Natural killer cell (primary cell): ENCODE measurements around the gene CCL8. TPM values are rescaled to one million over a fixed set of nuclear protein-coding genes. Genes with fewer than 3 reads are reported as not detected.

ENCODE experiments used
- ATAC-seq, 3 donors: fragments of 150-1000 bp in 2 of 3; fragments of 200-7000 bp in 1 of 3; cut with Tn5 transposase; 1 replicate in 1 of 3; 2 replicates in 2 of 3; pipeline ENCODE4 v1.10.0; 2021; ENCODE audit warnings: mild to moderate bottlenecking in 2 of 3, moderate library complexity in 2 of 3
- DNase-seq, 2 donors: peaks; one replicate each; pipeline versions ENCODE4 v3.0.0 to v3.0.0-alpha.2; 2013 to 2021; ENCODE audit warnings: mixed read lengths in 1 of 2
- H3K27ac ChIP-seq: one replicate; pipeline ENCODE4 v1.5.1; 2013; ENCODE audit warnings: mild to moderate bottlenecking, low read length
- H3K27me3 ChIP-seq: one replicate; pipeline ENCODE4 v1.6.1; 2013; ENCODE audit warnings: low read length; ENCODE audit not compliant: control insufficient read depth, insufficient read depth
- H3K36me3 ChIP-seq: one replicate; pipeline ENCODE4 v1.6.1; 2013; ENCODE audit warnings: low read length; ENCODE audit not compliant: control insufficient read depth, insufficient read depth
- H3K4me1 ChIP-seq: one replicate; pipeline ENCODE4 v1.6.1; 2013; ENCODE audit warnings: low read length; ENCODE audit not compliant: control insufficient read depth, insufficient read depth
- H3K4me3 ChIP-seq: one replicate; pipeline ENCODE4 v1.5.1; 2013; ENCODE audit warnings: low read length
- H3K9me3 ChIP-seq: one replicate; pipeline ENCODE4 v1.6.1; 2013; ENCODE audit warnings: low read length; ENCODE audit not compliant: control insufficient read depth, insufficient read depth
- H3K27ac Mint-ChIP-seq, 2 donors: one replicate each; pipeline ENCODE4 v1.8.0; 2022; ENCODE audit warnings: mild to moderate bottlenecking in 2 of 2, mixed read lengths in 2 of 2, moderate library complexity in 1 of 2
- H3K27me3 Mint-ChIP-seq, 2 donors: one replicate each; pipeline ENCODE4 v1.8.0; 2022; ENCODE audit warnings: low read depth in 2 of 2, mixed read lengths in 2 of 2
- H3K36me3 Mint-ChIP-seq: one replicate; pipeline ENCODE4 v1.8.0; 2022; ENCODE audit warnings: mixed read lengths
- H3K4me1 Mint-ChIP-seq, 2 donors: one replicate each; pipeline ENCODE4 v1.8.0; 2022; ENCODE audit warnings: mixed read lengths in 2 of 2
- H3K4me3 Mint-ChIP-seq: one replicate; pipeline ENCODE4 v1.8.0; 2022; ENCODE audit warnings: mild to moderate bottlenecking, moderate library complexity, mixed read lengths
- H3K9me3 Mint-ChIP-seq, 2 donors: one replicate each; pipeline ENCODE4 v1.8.0; 2022; ENCODE audit warnings: mixed read lengths in 2 of 2
- CTCF ChIP-seq: fragments of 200-600 bp; IDR thresholded peaks from one replicate; pipeline ENCODE4 v1.8.0; 2022; ENCODE audit warnings: antibody characterized with exemption
- WGBS: methylation state at CpG from one replicate; pipeline ENCODE4 v1.1.7; 2013; ENCODE audit warnings: missing lambda C conversion rate; ENCODE audit not compliant: insufficient coverage; 5-methylcytosine and 5-hydroxymethylcytosine counted together
- intact Hi-C: fragments of 100-400 bp; cut with micrococcal nuclease; formaldehyde crosslinking; loops from one replicate; pipeline ENCODE4 v1.14.2; 2022
- total RNA-seq, 4 donors: library from RNA; stranded (reverse); fragments of 120-200 nt in 1 of 4; gene quantifications; one replicate each; pipeline versions ENCODE4 v1.2.3 to v1.2.4, GENCODE V29; 2013 to 2022

Gene CCL8
- total RNA-seq, 3 donors from 2014 or later (not counting 1 experiment from before 2014, with no cell fraction given), result not detected

DNA sequence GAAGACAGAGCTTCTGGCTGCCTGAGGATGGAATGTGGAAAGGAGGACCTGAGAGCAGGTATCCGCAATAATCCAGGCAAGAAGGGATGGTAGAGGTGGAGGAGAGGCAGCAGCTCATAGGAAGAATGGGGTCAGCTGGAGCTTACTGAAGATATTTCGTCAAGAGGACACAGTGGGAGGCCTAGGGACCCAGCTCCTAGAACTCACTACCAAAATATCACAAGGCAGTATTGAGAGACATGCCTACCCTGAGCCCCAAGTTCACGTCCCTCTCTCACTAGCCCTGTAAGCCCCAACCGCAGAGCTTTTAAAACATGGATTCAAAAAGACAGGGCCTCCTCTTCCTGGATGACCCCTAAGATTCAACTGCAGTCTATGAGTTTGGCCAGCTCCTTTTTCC, 14.2 kb upstream of the CCL8 start:
- intact Hi-C loops, result no loop called here
- peaks cover 12 to 17% of the 10 kb centered on the region in 2 donors for H3K27me3 Mint-ChIP-seq
- Histone ChIP-seq H3K36me3 (no peaks in the 10 kb centered on the region), H3K4me1 (no peaks in the 10 kb centered on the region), H3K9me3 (no peaks in the 10 kb centered on the region), H3K27me3 (no peaks in the 10 kb centered on the region), H3K4me3 (no peak overlapping the region), H3K27ac (no peak overlapping the region)
- H3K9me3 Mint-ChIP-seq, result no peaks in the 10 kb centered on the region
- no peak overlapping the region for H3K4me3 Mint-ChIP-seq
- H3K36me3 Mint-ChIP-seq, result no peaks in the 10 kb centered on the region
- 90% methylated on average over 4 of the region's 4 CpGs for WGBS
- no peak overlapping the region for H3K27ac Mint-ChIP-seq
- no peak for TF ChIP-seq CTCF
- no peak for DNase-seq
- H3K4me1 Mint-ChIP-seq, result no peaks in the 10 kb centered on the region
- ATAC-seq, result no peak

GRCh38 chr17:34305606-34306005, 13.6 kb upstream of the CCL8 start:
- H3K4me3 Mint-ChIP-seq, result no peak overlapping the region
- intact Hi-C loops, result no loop called here
- no peak for TF ChIP-seq CTCF
- H3K9me3 Mint-ChIP-seq, result no peaks in the 10 kb centered on the region
- no peaks in the 10 kb centered on the region for H3K27me3 ChIP-seq
- H3K27ac ChIP-seq, result no peak overlapping the region
- no peaks in the 10 kb centered on the region for H3K9me3 ChIP-seq
- peaks cover 12 to 17% of the 10 kb centered on the region in 2 donors for H3K27me3 Mint-ChIP-seq
- H3K4me1 ChIP-seq, result no peaks in the 10 kb centered on the region
- no peak overlapping the region for H3K27ac Mint-ChIP-seq
- H3K4me3 ChIP-seq, result no peak overlapping the region
- DNase-seq (no peak), ATAC-seq (no peak)
- H3K36me3 Mint-ChIP-seq, result no peaks in the 10 kb centered on the region
- no peaks in the 10 kb centered on the region for H3K36me3 ChIP-seq
- no peaks in the 10 kb centered on the region for H3K4me1 Mint-ChIP-seq

- no peak for TF ChIP-seq CTCF
- Histone ChIP-seq H3K4me3 (no peak overlapping the region), H3K9me3 (no peaks in the 10 kb centered on the region), H3K27me3 (no peaks in the 10 kb centered on the region), H3K27ac (no peak overlapping the region), H3K36me3 (no peaks in the 10 kb centered on the region), H3K4me1 (no peaks in the 10 kb centered on the region)
- no peak overlapping the region for H3K4me3 Mint-ChIP-seq
- H3K9me3 Mint-ChIP-seq, result no peaks in the 10 kb centered on the region
- H3K27ac Mint-ChIP-seq, result no peak overlapping the region
- WGBS, result 85% methylated on average over 3 of the region's 3 CpGs
- intact Hi-C loops, result no loop called here
- DNase-seq (no peak), ATAC-seq (no peak)
- no peaks in the 10 kb centered on the region for H3K36me3 Mint-ChIP-seq
- peaks cover 9 to 12% of the 10 kb centered on the region in 2 donors for H3K27me3 Mint-ChIP-seq
- no peaks in the 10 kb centered on the region for H3K4me1 Mint-ChIP-seq
Observed at GRCh38 chr17:34306466-34306865, 12.8 kb upstream of the CCL8 start.

DNA sequence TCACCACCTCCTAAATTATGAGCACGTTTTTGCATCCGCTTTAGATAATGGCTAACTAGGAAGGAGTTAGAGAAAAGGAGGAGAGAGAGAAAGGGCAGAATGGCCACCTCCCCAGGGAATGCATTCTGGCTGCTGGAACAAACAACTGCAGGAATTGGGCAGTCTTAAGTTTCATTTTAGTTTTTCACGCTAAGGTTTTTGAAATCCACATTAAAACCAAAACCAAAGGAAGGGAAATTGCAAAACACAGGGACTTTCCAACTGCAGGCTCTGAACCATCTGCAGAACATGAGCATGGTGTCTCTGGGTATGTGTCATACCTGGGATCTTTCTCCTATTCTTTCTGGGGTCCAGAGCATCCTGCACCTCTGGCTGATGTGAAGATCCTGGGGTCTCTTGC, 12.1 kb upstream of the CCL8 start:
- no peaks in the 10 kb centered on the region for H3K36me3 ChIP-seq
- H3K27me3 ChIP-seq, result no peaks in the 10 kb centered on the region
- no peak for TF ChIP-seq CTCF
- no peaks in the 10 kb centered on the region for H3K4me1 Mint-ChIP-seq
- no peak overlapping the region for H3K4me3 ChIP-seq
- no peaks in the 10 kb centered on the region for H3K4me1 ChIP-seq
- no peak for ATAC-seq
- DNase-seq, result peak in 1 of 2 donors; percentile 7
- H3K36me3 Mint-ChIP-seq, result no peaks in the 10 kb centered on the region
- 60% methylated on average over 3 of the region's 3 CpGs for WGBS
- peaks cover 7 to 9% of the 10 kb centered on the region in 2 donors for H3K27me3 Mint-ChIP-seq
- no peak overlapping the region for H3K4me3 Mint-ChIP-seq
- no peaks in the 10 kb centered on the region for H3K9me3 ChIP-seq
- H3K27ac ChIP-seq, result no peak overlapping the region
- intact Hi-C loops, result no loop called here
- H3K27ac Mint-ChIP-seq, result no peak overlapping the region
- H3K9me3 Mint-ChIP-seq, result no peaks in the 10 kb centered on the region
